Cardiac fibroblast (primary cell): ENCODE measurements around the gene GRK5.

ENCODE experiments used
- DNase-seq, 2 donors: peaks; one replicate each; pipeline versions ENCODE4 v3.0.0 to v3.0.0-alpha.2; 2010; ENCODE audit warnings: low read depth in 2 of 2
- H3K4me3 ChIP-seq, 2 donors: replicated peaks in 1 of 2; 1 replicate in 1 of 2; 2 replicates in 1 of 2; pipeline ENCODE4 v1.5.1; 2011; ENCODE audit warnings: low read depth in 2 of 2, low read length in 2 of 2, mild to moderate bottlenecking in 2 of 2, moderate library complexity in 1 of 2
- TF ChIP-seq, protein P1 (sequence below): IDR thresholded peaks from one replicate; pipeline ENCODE4 v1.5.1; 2011; ENCODE audit warnings: low read depth, mild to moderate bottlenecking, low read length, inconsistent platforms

The GRK5 gene

GRCh38 chr10:119424258-119424975, 217.0 kb downstream of the GRK5 start:
- DNase-seq = no peak
- TF ChIP-seq, protein P1, sequence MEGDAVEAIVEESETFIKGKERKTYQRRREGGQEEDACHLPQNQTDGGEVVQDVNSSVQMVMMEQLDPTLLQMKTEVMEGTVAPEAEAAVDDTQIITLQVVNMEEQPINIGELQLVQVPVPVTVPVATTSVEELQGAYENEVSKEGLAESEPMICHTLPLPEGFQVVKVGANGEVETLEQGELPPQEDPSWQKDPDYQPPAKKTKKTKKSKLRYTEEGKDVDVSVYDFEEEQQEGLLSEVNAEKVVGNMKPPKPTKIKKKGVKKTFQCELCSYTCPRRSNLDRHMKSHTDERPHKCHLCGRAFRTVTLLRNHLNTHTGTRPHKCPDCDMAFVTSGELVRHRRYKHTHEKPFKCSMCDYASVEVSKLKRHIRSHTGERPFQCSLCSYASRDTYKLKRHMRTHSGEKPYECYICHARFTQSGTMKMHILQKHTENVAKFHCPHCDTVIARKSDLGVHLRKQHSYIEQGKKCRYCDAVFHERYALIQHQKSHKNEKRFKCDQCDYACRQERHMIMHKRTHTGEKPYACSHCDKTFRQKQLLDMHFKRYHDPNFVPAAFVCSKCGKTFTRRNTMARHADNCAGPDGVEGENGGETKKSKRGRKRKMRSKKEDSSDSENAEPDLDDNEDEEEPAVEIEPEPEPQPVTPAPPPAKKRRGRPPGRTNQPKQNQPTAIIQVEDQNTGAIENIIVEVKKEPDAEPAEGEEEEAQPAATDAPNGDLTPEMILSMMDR = no peak
- no peak overlapping the region for H3K4me3 ChIP-seq

DNA sequence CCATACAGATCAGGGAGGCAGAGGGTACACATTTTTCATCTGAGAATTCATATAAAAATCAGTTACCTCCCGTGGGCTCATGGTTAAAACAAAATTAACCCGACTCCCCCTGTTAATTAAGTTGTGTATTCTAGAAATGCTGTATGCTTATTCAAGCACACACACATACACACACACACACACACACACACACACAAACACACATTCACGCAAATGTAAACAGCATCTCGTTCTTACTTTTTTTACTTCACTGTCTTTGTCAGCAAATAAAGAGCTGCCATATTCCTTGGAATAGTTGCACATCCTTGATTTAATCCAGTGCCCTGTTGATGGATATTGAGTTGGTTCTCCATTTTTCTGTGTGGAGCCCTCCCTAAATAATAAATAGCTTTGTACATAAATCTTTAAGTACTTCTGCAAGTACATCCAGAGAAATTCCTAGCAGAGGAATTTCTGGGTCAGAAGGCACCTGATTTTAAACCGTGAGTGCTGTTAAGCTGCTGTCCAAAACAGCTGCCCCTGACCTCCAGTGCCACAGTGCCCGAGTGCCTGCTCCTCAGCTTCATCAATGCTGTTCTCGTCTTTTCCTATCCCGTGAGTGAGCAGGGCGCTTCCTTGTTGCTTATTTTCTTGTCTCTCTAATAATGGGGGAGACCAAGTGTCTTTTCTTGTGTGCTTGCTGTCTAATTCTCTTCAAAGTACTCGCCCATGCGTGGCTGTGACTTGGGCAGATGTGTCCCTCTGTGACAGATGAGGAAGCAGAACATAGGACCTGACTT, 217.9 kb downstream of the GRK5 start:
- no peak overlapping the region for H3K4me3 ChIP-seq
- no peak for DNase-seq
- TF ChIP-seq, protein P1 = no peak

DNA sequence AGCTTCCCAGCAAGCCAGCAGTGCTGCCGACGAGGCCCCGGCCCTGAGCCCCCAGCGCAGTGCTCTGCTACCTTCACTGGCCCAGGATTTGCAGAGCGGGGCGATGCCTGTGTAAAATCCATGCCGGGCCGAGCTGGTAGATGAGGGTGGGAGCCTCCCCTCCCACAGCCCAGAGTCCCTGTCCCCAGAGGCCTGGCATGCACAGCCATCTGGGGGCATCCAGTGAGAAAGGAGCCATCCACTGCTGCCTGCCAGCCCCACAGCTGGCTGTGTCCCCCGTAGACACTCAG, 218.5 kb downstream of the GRK5 start:
- TF ChIP-seq, protein P1 = no peak
- no peak overlapping the region for H3K4me3 ChIP-seq
- no peak for DNase-seq

DNA sequence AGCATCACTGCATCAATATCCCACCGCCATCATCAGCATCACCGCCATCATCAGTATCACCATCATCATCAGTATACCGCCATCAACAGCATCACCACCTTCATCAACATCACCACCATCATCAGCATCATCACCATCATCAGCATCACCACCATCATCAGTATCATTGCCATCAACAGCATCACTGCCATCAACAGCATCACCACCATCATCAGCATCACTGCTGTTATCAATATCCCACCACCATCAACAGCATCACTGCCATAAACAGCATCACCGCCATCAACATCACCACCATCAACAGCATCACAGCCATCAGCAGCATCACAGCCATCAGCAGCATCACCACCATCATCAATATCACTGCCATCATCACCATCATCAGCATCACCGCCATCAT, 219.3 kb downstream of the GRK5 start:
- no peak overlapping the region for H3K4me3 ChIP-seq
- TF ChIP-seq, protein P1 = no peak
- no peak for DNase-seq

DNA sequence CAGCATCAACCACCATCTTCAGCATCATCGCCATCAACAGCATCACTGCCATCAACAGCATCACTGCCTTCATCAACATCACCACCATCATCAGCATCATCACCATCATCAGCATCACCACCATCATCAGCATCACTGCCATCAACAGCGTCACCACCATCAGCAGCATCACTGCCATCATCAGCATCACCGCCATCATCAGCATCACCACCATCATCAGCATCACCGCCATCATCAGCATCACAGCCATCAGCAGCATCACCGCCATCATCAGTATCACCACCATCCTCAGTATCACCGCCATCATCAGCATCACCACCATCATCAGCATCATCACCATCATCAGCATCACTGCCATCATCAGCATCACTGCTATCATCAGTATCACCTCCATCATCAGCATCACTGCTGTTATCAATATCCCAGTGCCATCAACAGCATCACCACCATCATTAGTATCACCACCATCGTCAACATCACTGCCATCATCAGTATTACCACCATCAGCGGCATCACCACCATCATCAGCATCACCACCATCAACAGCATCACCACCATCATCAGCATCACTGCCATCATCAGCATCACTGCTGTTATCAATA, 220.0 kb downstream of the GRK5 start:
- no peak overlapping the region for H3K4me3 ChIP-seq
- TF ChIP-seq, protein P1 = no peak
- DNase-seq = no peak

GRCh38 chr10:119428789-119429188, 221.4 kb downstream of the GRK5 start:
- H3K4me3 ChIP-seq = no peak overlapping the region
- no peak for DNase-seq
- TF ChIP-seq, protein P1 = no peak
